GM12878 (cell line): ENCODE results near the gene CAMKK2. TPM values are rescaled to one million over a fixed set of nuclear protein-coding genes. Genes with fewer than 3 reads are reported as not detected.

Experiments
- ATF7 ChIP-seq: fragments of 450-650 bp; IDR thresholded peaks from 2 replicates; pipeline ENCODE4 v1.6.1; 2016; ENCODE audit warnings: low read depth, mild to moderate bottlenecking
- BCL11A ChIP-seq: IDR thresholded peaks from 2 replicates; pipeline ENCODE4 v1.6.1; 2011; ENCODE audit warnings: low read depth, low read length
- BCL3 ChIP-seq: IDR thresholded peaks from 2 replicates; pipeline ENCODE4 v1.6.1; 2011; ENCODE audit warnings: borderline replicate concordance, low read depth, mild to moderate bottlenecking, moderate library complexity, low read length; ENCODE audit not compliant: insufficient read depth, poor library complexity, severe bottlenecking
- CHD2 ChIP-seq: IDR thresholded peaks from 2 replicates; pipeline ENCODE4 v1.6.1; 2011; ENCODE audit warnings: low read depth, low read length, improper control_type of control experiment, borderline replicate concordance
- CHD4 ChIP-seq: fragments of 200-600 bp; sonication (generic); IDR thresholded peaks from 2 replicates; pipeline ENCODE4 v1.6.1; 2016; ENCODE audit warnings: mild to moderate bottlenecking
- DPF2 ChIP-seq: fragments of 450-650 bp; IDR thresholded peaks from 2 replicates; pipeline ENCODE4 v1.6.1; 2017; ENCODE audit warnings: mild to moderate bottlenecking
- EP300 ChIP-seq, 2 experiments: fragments of 150-350 bp in 1 of 2; IDR thresholded peaks; 2 replicates each; pipeline ENCODE4 v1.6.1; 2011 to 2012; ENCODE audit warnings: low read depth in 2 of 2, low read length in 2 of 2, borderline replicate concordance in 1 of 2, improper control_type of control experiment in 1 of 2, inconsistent platforms in 1 of 2; ENCODE audit not compliant: control insufficient read depth in 1 of 2
- FOS ChIP-seq: IDR thresholded peaks from 3 replicates; pipeline ENCODE4 v1.6.1; 2011; ENCODE audit warnings: borderline replicate concordance; ENCODE audit not compliant: insufficient read length; ENCODE audit errors: extremely low read depth
- IKZF2 ChIP-seq, 2 experiments: fragments of 450-650 bp; IDR thresholded peaks; 2 replicates each; pipeline ENCODE4 v1.6.1; 2017; ENCODE audit warnings: mild to moderate bottlenecking in 2 of 2, moderate library complexity in 2 of 2
- MEF2A ChIP-seq: IDR thresholded peaks from 2 replicates; pipeline ENCODE4 v1.6.1; 2011; ENCODE audit warnings: low read depth, mild to moderate bottlenecking, low read length, moderate library complexity; ENCODE audit not compliant: insufficient read depth
- MEF2B ChIP-seq: fragments of 450-650 bp; IDR thresholded peaks from 2 replicates; pipeline ENCODE4 v1.6.1; 2018; ENCODE audit warnings: mild to moderate bottlenecking, moderate library complexity; ENCODE audit not compliant: partially characterized antibody, poor library complexity, severe bottlenecking
- MYC ChIP-seq: IDR thresholded peaks from 2 replicates; pipeline ENCODE4 v1.6.1; 2011; ENCODE audit warnings: mild to moderate bottlenecking, low read length, moderate library complexity, inconsistent platforms; ENCODE audit not compliant: insufficient read depth, insufficient replicate concordance, insufficient read length, severe bottlenecking
- NBN ChIP-seq: fragments of 450-650 bp; IDR thresholded peaks from 2 replicates; pipeline ENCODE4 v1.6.1; 2016
- POLR2AphosphoS2 ChIP-seq: IDR thresholded peaks from 2 replicates; pipeline ENCODE4 v1.6.1; 2011; ENCODE audit warnings: low read depth, mild to moderate bottlenecking, low read length, improper control_type of control experiment, moderate library complexity
- RELB ChIP-seq: fragments of 450-650 bp; IDR thresholded peaks from 2 replicates; pipeline ENCODE4 v1.6.1; 2017; ENCODE audit warnings: low read depth, mild to moderate bottlenecking, moderate library complexity
- RFX5 ChIP-seq: IDR thresholded peaks from 2 replicates; pipeline ENCODE4 v1.6.1; 2011; ENCODE audit warnings: low read depth, low read length, improper control_type of control experiment
- SMARCA5 ChIP-seq: fragments of 450-650 bp; IDR thresholded peaks from 2 replicates; pipeline ENCODE4 v1.6.1; 2017; ENCODE audit warnings: mild to moderate bottlenecking
- TCF3 ChIP-seq: IDR thresholded peaks from 2 replicates; pipeline ENCODE4 v1.6.1; 2012; ENCODE audit warnings: low read depth, mild to moderate bottlenecking, low read length, borderline replicate concordance; ENCODE audit not compliant: insufficient read depth
- USF1 ChIP-seq: IDR thresholded peaks from 2 replicates; pipeline ENCODE4 v1.6.1; 2011; ENCODE audit warnings: borderline replicate concordance, low read depth, mild to moderate bottlenecking, moderate library complexity, mixed read lengths, low read length; ENCODE audit not compliant: insufficient read depth; ENCODE audit errors: extremely low read length
- USF2 ChIP-seq: IDR thresholded peaks from 2 replicates; pipeline ENCODE4 v1.6.1; 2011; ENCODE audit warnings: low read depth, low read length, improper control_type of control experiment, borderline replicate concordance
- polyA plus RNA-seq, 11 experiments: library from polyadenylated mRNA; depleted of rRNA in 4 of 11; unstranded in 6 of 11; stranded (reverse) in 5 of 11; fragments of >200 nt; fragmentation: Nextera tagmentation in 4 of 11; fragmentation: Illumina TruSeq in 1 of 11; extraction: Ambion mirVana in 4 of 11; extraction: Trizol in 1 of 11; gene quantifications; 1 replicate in 1 of 11; 2 replicates in 10 of 11; pipeline versions ENCODE4 v1.2.1 to v1.2.3, GENCODE V29; 2011 to 2016; ENCODE audit warnings: inconsistent platforms in 2 of 11, missing spikeins in 2 of 11, low read depth in 1 of 11
- total RNA-seq, 4 experiments: library from RNA; depleted of rRNA in 3 of 4; stranded (reverse); fragments of >200 nt in 3 of 4; fragmentation: Illumina TruSeq in 1 of 4; extraction: Trizol in 1 of 4; gene quantifications; 2 replicates each; pipeline versions ENCODE4 v1.2.1 to v1.2.3, GENCODE V29; 2013 to 2021

Gene CAMKK2
- total and polyA plus RNA-seq, 10 of the 15 experiments (the other 5 are each of a cell fraction or from before 2014, with no cell fraction given) = 5.2 to 40.6 (median 26.6) TPM

- TF ChIP-seq RFX5 (no peak), IKZF2 (IDR thresholded peaks at IDR 0.05) (peak in 1 of 2 experiments; percentile 47; a peak in 1 of 4 replicates), RELB (peak; percentile 79; the same call in 1 of the 2 replicates), BCL11A (no peak), EP300 (IDR thresholded peaks at IDR 0.05; ENCODE audit: borderline replicate concordance in 1 of 2, control insufficient read depth in 1 of 2, low read depth in 2 of 2, low read length in 2 of 2) (peak; percentile 58 to 86; a peak in 3 of 4 replicates), FOS (no peak), ATF7 (no peak), POLR2AphosphoS2 (no peak), BCL3 (no peak), USF2 (no peak), MEF2B (peak; percentile 94), USF1 (no peak), CHD2 (peak; percentile 74; the same call in 1 of the 2 replicates), CHD4 (no peak), MEF2A (no peak), DPF2 (peak; percentile 35; the same call in 1 of the 2 replicates), NBN (0 out of 2 replicates have a peak, but pooled peaks have one; percentile 26), MYC (no peak), TCF3 (no peak), SMARCA5 (0 out of 2 replicates have a peak, but pooled peaks have one; percentile 4)
Observed at GRCh38 chr12:121259074-121259473, 37.4 kb downstream of the CAMKK2 start (continued).
